Endothelial cell of umbilical vein (primary cell): ENCODE data around the gene UTF1. TPM values are rescaled to one million over a fixed set of nuclear protein-coding genes. Genes with fewer than 3 reads are reported as not detected.
"Not testable (repeated sequence)": the region's sequence is repeated elsewhere in the genome, so short reads cannot be mapped to it uniquely, and the experiment has no call there.

Source experiments
- BruUV-seq: library from RNA; stranded (reverse); fragments of 400-500 nt; replicated peaks from 2 replicates; lab custom pipeline; 2021; lab: Mats Ljungman, UMichigan
- CTCF ChIA-PET: fragments of 300-600, 350-600 bp; sonication (Branson Sonifier 250); formaldehyde crosslinking; loops from one replicate; lab custom pipeline; 2021; ENCODE audit warnings: antibody characterized with exemption, inconsistent platforms; lab: Charles Lee
- POLR2A ChIA-PET: fragments of 300-600, 350-600 bp; sonication (Branson Sonifier 250); formaldehyde crosslinking; loops from one replicate; lab custom pipeline; 2021; ENCODE audit warnings: antibody characterized with exemption, inconsistent platforms; lab: Charles Lee
- DNase-seq: peaks from one replicate; pipeline ENCODE4 v3.0.0-alpha.2; 2011; ENCODE audit warnings: low read depth, low spot score
- FAIRE-seq: peaks from 2 replicates; lab custom pipeline; 2011; peaks lifted over from hg19 to GRCh38; lab: Jason Lieb, UNC
- H2AFZ ChIP-seq: 2 replicates; pipeline ENCODE4 v1.6.0; 2012; ENCODE audit warnings: low read depth, low read length, control low read depth, inconsistent platforms
- H3K27ac ChIP-seq: 2 replicates; pipeline ENCODE4 v1.5.1; 2011; ENCODE audit warnings: low read depth, mild to moderate bottlenecking, control low read depth, low read length, moderate library complexity; ENCODE audit not compliant: insufficient read depth
- H3K27me3 ChIP-seq, 2 experiments: 2 replicates each; pipeline versions ENCODE4 v1.6.0 to v1.6.1; 2011; ENCODE audit warnings: low read length in 2 of 2, mixed read lengths in 1 of 2; ENCODE audit not compliant: control insufficient read depth in 2 of 2, insufficient read depth in 2 of 2
- H3K36me3 ChIP-seq, 2 experiments: 2 replicates in 1 of 2; 3 replicates in 1 of 2; pipeline ENCODE4 v1.5.1; 2011; ENCODE audit warnings: low read length in 2 of 2, mild to moderate bottlenecking in 1 of 2, moderate library complexity in 1 of 2; ENCODE audit not compliant: control insufficient read depth in 2 of 2, insufficient read depth in 2 of 2; ENCODE audit errors: extremely low read depth in 1 of 2
- H3K4me1 ChIP-seq: 3 replicates; pipeline ENCODE4 v1.5.1; 2011; ENCODE audit warnings: mild to moderate bottlenecking, low read length; ENCODE audit not compliant: control insufficient read depth, insufficient read depth; ENCODE audit errors: extremely low read depth
- H3K4me2 ChIP-seq: 2 replicates; pipeline ENCODE4 v1.6.1; 2011; ENCODE audit warnings: low read length, control low read depth, mixed read lengths; ENCODE audit not compliant: insufficient read depth
- H3K4me3 ChIP-seq, 3 experiments: fragments of 200-600 bp in 1 of 3; sonication (generic), shearing (Covaris generic) in 1 of 3; replicated peaks in 1 of 3; 2 replicates each; pipeline ENCODE4 v1.5.1; 2011 to 2016; ENCODE audit warnings: control low read depth in 3 of 3, low read length in 3 of 3, mild to moderate bottlenecking in 2 of 3, inconsistent platforms in 1 of 3, low read depth in 1 of 3, moderate library complexity in 1 of 3; ENCODE audit not compliant: insufficient read depth in 1 of 3
- H3K79me2 ChIP-seq: 2 replicates; pipeline ENCODE4 v1.6.0; 2012; ENCODE audit warnings: low read length, inconsistent platforms; ENCODE audit not compliant: control insufficient read depth, insufficient read depth
- H3K9ac ChIP-seq: replicated peaks from 2 replicates; pipeline ENCODE3; 2011; ENCODE audit warnings: low read length, control low read depth; ENCODE audit not compliant: insufficient read depth; ENCODE audit errors: extremely low read depth
- H3K9me1 ChIP-seq: replicated peaks from 3 replicates; pipeline ENCODE4 v1.6.0; 2011; ENCODE audit warnings: mild to moderate bottlenecking, low read length; ENCODE audit not compliant: control insufficient read depth, insufficient read depth; ENCODE audit errors: extremely low read depth
- H3K9me3 ChIP-seq: replicated peaks from 2 replicates; pipeline ENCODE4 v1.5.1; 2012; ENCODE audit warnings: low read length, inconsistent platforms; ENCODE audit not compliant: control insufficient read depth, insufficient read depth
- H4K20me1 ChIP-seq: replicated peaks from 2 replicates; pipeline ENCODE3; 2011; ENCODE audit warnings: mild to moderate bottlenecking, low read length; ENCODE audit not compliant: control insufficient read depth, insufficient read depth; ENCODE audit errors: extremely low read depth
- CTCF ChIP-seq, 2 donors: IDR thresholded peaks; 1 replicate in 1 of 2; 2 replicates in 1 of 2; pipeline ENCODE4 v1.5.1; 2011; ENCODE audit warnings: low read length in 2 of 2, mild to moderate bottlenecking in 2 of 2, moderate library complexity in 2 of 2, control low read depth in 1 of 2, inconsistent platforms in 1 of 2, low read depth in 1 of 2; ENCODE audit not compliant: insufficient read depth in 1 of 2; ENCODE audit errors: extremely low read depth in 1 of 2
- EZH2 ChIP-seq: IDR thresholded peaks from 2 replicates; pipeline ENCODE4 v1.6.1; 2012; ENCODE audit warnings: borderline replicate concordance, low read depth, mild to moderate bottlenecking, moderate library complexity, low read length, inconsistent platforms; ENCODE audit not compliant: severe bottlenecking
- FOS ChIP-seq: IDR thresholded peaks from 2 replicates; pipeline ENCODE4 v1.6.1; 2011; ENCODE audit warnings: mild to moderate bottlenecking, low read length, moderate library complexity, borderline replicate concordance; ENCODE audit not compliant: insufficient read depth
- GATA2 ChIP-seq: IDR thresholded peaks from 2 replicates; pipeline ENCODE4 v1.7.0; 2011; ENCODE audit warnings: low read depth, mild to moderate bottlenecking, moderate library complexity, mixed read lengths, low read length; ENCODE audit not compliant: insufficient read length, insufficient read depth
- JUN ChIP-seq: IDR thresholded peaks from 2 replicates; pipeline ENCODE4 v1.6.1; 2011; ENCODE audit warnings: borderline replicate concordance, low read depth; ENCODE audit not compliant: insufficient read length, insufficient read depth
- MAX ChIP-seq: IDR thresholded peaks from 2 replicates; pipeline ENCODE4 v1.6.1; 2011; ENCODE audit not compliant: insufficient read depth, insufficient read length
- MYC ChIP-seq: IDR thresholded peaks from one replicate; pipeline ENCODE4 v1.6.1; 2011; ENCODE audit warnings: mild to moderate bottlenecking, low read depth, low read length
- POLR2A ChIP-seq: IDR thresholded peaks from 2 replicates; pipeline ENCODE4 v1.6.1; 2012; ENCODE audit warnings: low read depth, mild to moderate bottlenecking, control low read depth, low read length
- POLR2AphosphoS5 ChIP-seq: IDR thresholded peaks from 2 replicates; pipeline ENCODE4 v1.6.1; 2012; ENCODE audit warnings: low read depth, mild to moderate bottlenecking, control low read depth, low read length, moderate library complexity; ENCODE audit not compliant: insufficient read depth
- dilution Hi-C: fragments of 300-500 bp; cut with MboI; formaldehyde crosslinking; loops from one replicate; pipeline ENCODE4 v1.15.0; 2019; ENCODE audit warnings: low sequenced_read_pairs; ENCODE audit not compliant: extremely low pct_ligation_motif_present
- intact Hi-C: fragments of 100-400 bp; cut with micrococcal nuclease; formaldehyde crosslinking; loops from one replicate; pipeline ENCODE4 v1.10.0; 2022
- polyA plus RNA-seq, 4 experiments: library from polyadenylated mRNA; depleted of rRNA in 3 of 4; stranded (reverse) in 3 of 4; unstranded in 1 of 4; fragments of >200 nt; gene quantifications; 2 replicates each; pipeline versions ENCODE4 v1.2.1 to v1.2.3, GENCODE V29; 2011 to 2012; ENCODE audit warnings: missing spikeins in 1 of 4
- total RNA-seq: library from RNA; stranded (reverse); gene quantifications from 2 replicates; pipeline ENCODE4 v1.2.3, GENCODE V29; 2021

Gene UTF1
- total and polyA plus RNA-seq, 2 donors (not counting 3 experiments of a cell fraction or from before 2014, with no cell fraction given): not detected

- Histone ChIP-seq H3K9ac (no peak overlapping the region), H3K27ac (no peak overlapping the region), H4K20me1 (no peaks in the 10 kb centered on the region), H3K79me2 (no peaks in the 10 kb centered on the region), H3K36me3 (no peaks in the 10 kb centered on the region), H3K9me3 (no peaks in the 10 kb centered on the region), H3K27me3 (peaks cover 0 to 4% of the 10 kb centered on the region in 2 experiments), H3K4me2 (no peak overlapping the region), H3K4me3 (no peak overlapping the region), H3K4me1 (peaks cover 5% of the 10 kb centered on the region), H2AFZ (no peak overlapping the region), H3K9me1 (no peaks in the 10 kb centered on the region)
- ChIA-PET CTCF (interaction anchor here (1.1 to 1.8 kb wide), 3 partner anchors 11 to 43 kb away, joined by 3 to 6 read pairs (median 3); no protein-coding TSS in a partner anchor), POLR2A (no interaction called here)
- no TSS peak for BruUV-seq
- no peak for DNase-seq
- FAIRE-seq: no peak
- dilution Hi-C loops: no loop called here
- intact Hi-C loops: no loop called here
- no peak for TF ChIP-seq POLR2AphosphoS5
- no peak for TF ChIP-seq MYC
- TF ChIP-seq GATA2: no peak
- TF ChIP-seq MAX: no peak
- TF ChIP-seq EZH2: no peak
- TF ChIP-seq CTCF (IDR thresholded peaks at IDR 0.05; ENCODE audit: extremely low read depth in 1 of 2, insufficient read depth in 1 of 2, low read depth in 1 of 2, low read length in 2 of 2): no peak
- no peak for TF ChIP-seq FOS
- no peak for TF ChIP-seq POLR2A
- no peak for TF ChIP-seq JUN
Measured at GRCh38 chr10:133264461-133264860, 34.4 kb downstream of the UTF1 start.

- dilution Hi-C loops, intact Hi-C loops, CTCF ChIA-PET: not testable (repeated sequence)
Measured at GRCh38 chr10:133265052-133265451, 35.0 kb downstream of the UTF1 start.

More at GRCh38 chr10:133265052-133265451, 35.0 kb downstream of the UTF1 start:
- FAIRE-seq, H3K4me2 ChIP-seq, H2AFZ ChIP-seq, BruUV-seq, DNase-seq, H3K9ac ChIP-seq, H3K27ac ChIP-seq, H3K4me3 ChIP-seq, POLR2A ChIA-PET, H3K27me3 ChIP-seq, H3K79me2 ChIP-seq, H3K9me3 ChIP-seq, H3K9me1 ChIP-seq, H3K4me1 ChIP-seq, H4K20me1 ChIP-seq, H3K36me3 ChIP-seq: not testable (repeated sequence)
